SW 1271 (cell line): ENCODE data around the gene OTOS.

ENCODE experiments used
- DNase-seq, 2 experiments: peaks; one replicate each; lab custom pipeline; 2025; lab: John Stamatoyannopoulos, UW

Gene OTOS

DNA sequence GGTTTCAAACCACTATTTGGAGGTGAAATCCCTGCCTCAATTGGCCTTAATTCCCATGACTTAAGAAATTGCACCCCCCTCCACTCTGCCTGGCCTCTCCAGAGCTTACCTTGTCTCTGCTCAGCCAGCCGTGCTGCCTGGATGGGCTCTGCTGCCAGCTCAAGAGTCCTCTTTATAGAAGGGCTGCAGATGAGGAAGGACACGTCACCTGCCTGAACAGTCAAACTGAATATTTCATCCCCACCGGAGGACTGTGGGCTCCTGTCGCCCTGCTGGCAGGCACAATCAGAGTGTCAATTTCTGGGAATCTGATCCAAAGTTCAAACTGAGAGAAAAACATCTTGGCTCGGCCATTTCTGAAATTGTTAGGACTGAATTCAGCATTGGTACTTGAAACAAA, at the start of gene OTOS:
TSS of gene OTOS (minus strand) at position 148 of the 400 bp plus-strand sequence. CDS start 332 bp downstream, outside the sequence.
- DNase-seq = no peak

- DNase-seq = no peak
Observed at GRCh38 chr2:240189686-240190085, 49.2 kb upstream of the OTOS start.

- no peak for DNase-seq
Observed at GRCh38 chr2:240187989-240188590, 47.6 kb upstream of the OTOS start.

DNA sequence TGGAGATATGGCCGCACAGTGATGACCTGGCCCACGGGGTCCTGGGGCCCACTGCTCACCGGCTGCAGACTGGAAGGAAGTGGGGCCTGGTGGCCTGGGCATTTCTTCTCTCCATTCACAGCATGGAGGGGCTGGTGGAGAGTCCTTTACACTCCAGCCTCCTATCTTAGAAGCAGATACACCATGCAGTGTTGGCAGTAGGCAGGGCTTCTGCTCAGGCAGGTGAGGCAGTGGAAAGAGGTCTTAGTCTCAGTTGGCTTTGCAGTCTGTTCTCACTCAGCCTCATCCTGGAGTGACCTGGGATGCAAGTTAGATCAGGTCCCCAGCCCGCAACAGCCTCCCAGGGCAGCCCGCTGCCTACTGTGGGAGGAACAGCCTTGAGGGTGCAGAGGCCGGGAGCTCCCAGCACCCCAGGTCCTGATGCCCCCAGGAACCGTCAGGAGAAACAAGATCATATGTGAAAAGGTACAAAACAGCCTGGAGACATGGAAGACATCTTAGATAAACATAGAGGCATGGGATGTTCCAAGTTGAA, 45.8 kb upstream of the OTOS start:
- DNase-seq = no peak

DNA sequence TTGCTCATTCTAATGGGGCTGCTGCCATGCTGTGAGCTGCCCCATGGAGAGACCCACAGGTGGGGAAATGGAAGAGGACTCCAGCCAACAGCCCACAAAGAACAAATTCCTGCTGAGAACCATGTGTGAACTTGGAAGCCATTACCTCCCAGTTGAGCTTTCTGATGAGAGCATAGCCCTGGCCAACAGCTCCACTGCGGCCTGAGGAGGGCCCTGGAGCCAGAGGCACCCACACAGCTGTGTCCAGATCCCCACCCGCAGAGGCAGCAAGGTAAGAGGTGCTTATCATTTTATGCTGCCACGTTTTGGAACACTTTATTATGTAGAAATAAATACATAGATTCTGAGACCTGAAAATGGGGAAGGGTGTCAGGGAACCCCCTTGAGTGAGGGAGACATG, 44.2 kb upstream of the OTOS start:
- DNase-seq = no peak

- no peak for DNase-seq
Observed at GRCh38 chr2:240183875-240184590, 43.6 kb upstream of the OTOS start.

DNA sequence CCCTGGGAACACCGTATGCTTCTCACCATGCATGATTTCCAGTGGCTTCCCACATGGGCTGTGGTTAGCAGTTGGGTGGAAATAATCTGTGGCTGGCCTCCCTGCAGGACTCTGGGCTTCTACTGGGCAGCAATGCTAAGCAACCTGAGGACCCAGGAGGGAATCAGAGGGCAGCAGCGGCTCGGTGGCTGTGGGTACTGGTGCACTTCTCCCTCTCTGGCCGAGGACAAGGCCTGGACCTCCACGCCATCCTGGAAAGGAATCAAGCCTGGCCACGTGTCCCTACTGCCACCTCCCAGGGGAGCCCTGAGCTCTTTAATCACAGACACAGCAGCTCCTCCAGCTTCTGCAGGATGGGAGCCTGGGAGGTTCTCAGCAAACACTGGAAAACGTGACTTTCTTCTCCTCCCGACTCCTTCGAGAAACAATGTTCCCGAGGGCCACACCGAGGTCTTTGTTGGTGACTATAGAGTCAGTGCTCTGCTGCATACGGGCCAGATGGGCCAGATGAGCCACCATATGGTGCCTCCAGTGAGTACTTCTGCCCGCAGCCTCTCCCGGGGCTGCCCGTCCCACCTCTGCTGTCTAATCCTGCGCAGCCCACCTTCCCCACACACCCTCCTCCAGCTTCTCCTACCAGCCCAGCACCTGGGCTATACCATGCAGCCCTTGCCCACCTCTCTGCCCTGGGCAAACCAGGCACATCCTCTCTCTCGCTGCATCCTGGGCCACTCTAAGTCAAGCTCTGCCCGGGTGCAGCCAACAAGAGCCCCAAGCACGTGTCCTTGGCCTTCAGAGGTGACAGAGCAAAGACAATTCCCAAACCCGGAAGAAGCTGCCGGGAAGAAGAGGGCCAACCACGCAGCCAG, 42.8 kb upstream of the OTOS start:
- DNase-seq = no peak

DNA sequence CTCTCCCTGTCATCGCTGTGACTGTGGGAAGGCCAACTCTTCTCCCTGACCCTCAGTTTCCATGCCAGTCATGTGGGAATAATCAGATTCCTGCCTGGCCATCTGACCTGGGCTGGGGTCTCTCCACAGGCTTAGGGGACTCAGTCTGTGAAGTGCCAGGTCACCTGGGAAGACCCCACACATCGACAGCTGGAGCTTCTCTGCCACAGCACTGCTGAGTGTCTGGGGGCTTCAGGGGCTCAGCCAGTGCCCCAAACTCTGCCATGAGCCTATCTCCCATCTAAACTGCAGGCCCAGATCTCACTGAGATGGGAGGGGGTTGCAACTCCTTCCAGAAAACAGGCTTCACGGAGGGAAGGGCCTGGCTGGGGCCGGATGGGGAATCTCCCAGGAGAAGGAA, 42.0 kb upstream of the OTOS start:
- DNase-seq = no peak

- no peak for DNase-seq
Observed at GRCh38 chr2:240182001-240182400, 41.5 kb upstream of the OTOS start.

- DNase-seq = no peak
Observed at GRCh38 chr2:240179941-240180666, 39.6 kb upstream of the OTOS start.

GRCh38 chr2:240179186-240179815, 38.8 kb upstream of the OTOS start:
- DNase-seq = no peak

DNA sequence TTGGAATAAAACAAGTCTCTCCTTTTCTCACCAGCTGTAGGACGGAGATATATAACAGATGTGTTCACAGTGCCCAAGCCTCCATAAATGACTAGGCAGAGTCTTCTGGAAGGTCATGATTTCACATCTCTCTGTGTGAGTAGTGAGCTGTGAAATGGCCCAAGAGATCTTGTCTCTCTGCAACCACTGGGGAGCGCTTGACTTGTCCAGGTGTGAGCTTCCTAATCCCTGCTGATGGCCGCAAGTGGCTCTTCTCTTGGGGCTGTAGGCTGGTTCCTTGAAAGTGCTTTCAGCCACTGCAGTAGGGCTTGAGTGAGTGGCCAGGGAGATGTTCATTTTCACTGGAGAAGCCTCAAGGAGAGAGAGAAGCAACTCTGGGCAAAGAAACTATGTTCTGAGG, 38.1 kb upstream of the OTOS start:
- DNase-seq = no peak

GRCh38 chr2:240174496-240174895, 34.0 kb upstream of the OTOS start:
- DNase-seq = no peak

DNA sequence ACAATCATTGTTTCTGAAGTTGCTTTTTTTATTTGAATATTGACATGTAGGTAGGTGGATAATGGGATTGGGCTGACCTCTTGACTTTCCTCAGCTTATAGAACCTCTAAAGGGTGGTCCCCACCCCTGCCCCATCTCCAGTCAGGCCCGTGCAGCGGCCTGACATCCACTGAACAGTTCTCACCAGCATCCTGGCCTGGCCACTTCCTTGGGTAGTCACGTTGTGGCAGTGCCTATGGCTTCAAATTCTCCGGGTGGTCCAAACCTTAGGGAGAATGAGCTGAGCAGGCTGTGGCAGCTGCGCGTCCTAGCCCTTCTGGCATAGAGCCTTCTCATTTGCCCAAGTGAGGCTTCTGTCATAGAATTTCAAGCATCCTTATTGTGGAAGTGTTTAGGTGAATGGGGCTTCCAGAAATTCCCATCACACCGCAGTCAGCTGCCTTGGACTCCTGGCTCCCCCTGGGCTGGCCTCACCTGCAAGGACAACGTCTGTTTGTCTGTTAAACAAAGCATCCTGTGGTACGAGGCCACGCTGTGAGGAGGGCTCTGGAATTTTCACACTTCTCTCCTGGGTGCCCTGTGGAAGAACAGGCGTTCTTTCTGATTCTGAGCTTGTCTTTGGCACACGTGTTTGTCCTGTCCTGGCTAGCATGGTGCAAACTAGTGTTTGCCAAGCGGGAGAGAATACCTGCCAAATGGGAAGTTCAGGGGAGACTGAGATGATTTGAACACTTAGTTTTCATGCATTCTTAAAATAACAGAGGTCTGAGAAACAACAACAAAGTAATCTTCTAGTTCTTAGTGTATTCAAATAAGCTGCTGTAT, 31.8 kb upstream of the OTOS start:
- no peak for DNase-seq

- DNase-seq = no peak
Observed at GRCh38 chr2:240170883-240171282, 30.4 kb upstream of the OTOS start.

DNA sequence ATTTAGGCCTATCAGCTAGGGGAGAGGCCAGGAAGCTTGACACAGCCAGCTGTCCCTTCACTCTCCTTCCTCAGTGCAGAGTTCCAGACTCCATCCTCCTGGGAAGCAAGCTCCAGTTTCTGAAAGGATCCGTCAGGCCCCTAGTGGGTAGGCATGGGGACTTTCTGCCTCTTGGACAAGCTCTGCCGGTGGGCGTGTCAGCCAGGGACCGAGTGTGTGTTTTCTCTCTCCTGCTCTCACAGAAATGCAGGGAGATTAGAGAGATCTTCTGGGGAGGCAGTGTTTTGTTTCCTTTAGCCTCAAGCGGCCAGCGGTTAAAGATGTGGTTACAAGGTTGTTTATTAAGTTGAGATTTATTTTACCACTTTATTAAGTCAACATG, 29.9 kb upstream of the OTOS start:
- DNase-seq = no peak

- DNase-seq = no peak
Observed at GRCh38 chr2:240169486-240170353, 29.3 kb upstream of the OTOS start.

GRCh38 chr2:240168546-240169361, 28.3 kb upstream of the OTOS start:
- no peak for DNase-seq

- no peak for DNase-seq
Observed at GRCh38 chr2:240168041-240168440, 27.6 kb upstream of the OTOS start.
